ENCODE data around the gene MMEL1.

The MMEL1 gene

DNA sequence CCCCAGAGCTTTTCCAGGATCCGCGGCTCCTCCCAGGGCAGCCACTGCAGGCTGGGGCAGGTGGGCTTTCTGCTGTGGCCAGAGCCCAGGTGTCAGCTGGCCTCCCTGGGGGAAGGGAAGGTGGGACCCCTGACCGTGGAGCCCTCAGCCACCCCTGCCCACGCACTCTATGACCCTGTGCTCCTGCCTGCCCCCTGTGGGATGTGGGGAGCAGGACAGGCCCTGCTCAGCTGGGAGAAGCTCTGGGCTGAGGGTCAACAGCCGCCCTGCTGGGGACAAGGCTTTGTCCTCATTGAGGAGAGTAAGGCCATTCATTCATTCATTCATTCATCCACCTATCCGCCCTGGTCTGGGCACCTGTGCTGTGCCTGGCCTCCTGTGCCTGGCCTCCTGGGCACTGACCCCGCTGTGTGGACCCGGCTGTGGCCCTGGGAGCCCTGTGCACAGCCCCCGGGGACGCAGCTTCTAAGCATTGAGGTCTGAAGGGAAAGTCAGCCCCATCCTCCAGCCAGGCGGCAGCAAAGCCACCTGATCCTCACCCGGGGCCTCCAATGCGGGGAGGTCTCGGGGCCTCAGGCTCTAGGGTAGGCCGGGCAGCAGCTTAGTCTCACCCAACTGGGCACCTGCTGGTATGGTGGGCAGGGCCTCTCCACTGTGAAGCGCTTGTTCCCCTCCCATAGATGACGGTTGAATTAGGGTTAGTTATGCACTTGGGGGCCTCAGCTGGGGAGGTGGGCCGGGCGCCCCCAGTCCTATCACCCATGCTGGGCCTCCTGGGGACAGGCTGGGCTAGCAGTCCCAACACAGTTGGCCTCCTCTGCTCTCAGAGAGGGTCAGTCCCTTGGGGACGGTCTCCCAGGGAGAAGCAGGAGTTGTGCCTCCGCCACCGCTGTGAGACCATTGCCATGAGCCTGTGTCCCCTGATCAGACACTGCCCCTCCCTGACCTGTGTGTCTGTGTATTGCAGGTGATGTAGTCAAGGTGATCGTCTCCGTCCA lies 70.6 kb downstream of the MMEL1 start:
- no peak for DNase-seq (ENCODE audit: low spot score)
- peak; percentile 62 for TF ChIP-seq CTCF (IDR thresholded peaks at IDR 0.05; ENCODE audit: extremely low read depth, insufficient read depth, missing control alignments)
- in situ Hi-C loops (cut with MboI; ENCODE audit: low pct_unique_long_range_greater_than_20kb, low sequenced_read_pairs, unreplicated experiment): no loop called here

DNA sequence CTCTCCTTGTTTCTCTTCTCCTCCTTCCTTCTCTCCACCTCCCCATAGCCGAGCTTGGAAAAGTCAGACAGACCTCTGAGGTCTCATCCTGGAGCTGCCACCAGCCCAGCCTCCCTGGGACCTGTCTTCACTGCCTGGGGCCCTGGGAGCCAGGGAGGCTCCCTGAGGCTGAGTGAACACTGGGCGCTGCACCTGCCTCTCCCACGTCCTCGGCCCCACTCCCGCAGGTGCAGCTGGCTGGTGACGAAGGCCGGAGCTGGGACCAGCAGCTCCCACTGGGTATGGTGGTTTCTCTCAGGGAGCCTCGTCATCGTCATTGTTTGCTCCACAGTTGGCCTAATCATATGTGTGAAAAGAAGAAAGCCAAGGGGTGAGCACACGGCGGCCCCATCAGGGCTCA lies 71.4 kb downstream of the MMEL1 start:
- in situ Hi-C loops (cut with MboI; ENCODE audit: low pct_unique_long_range_greater_than_20kb, low sequenced_read_pairs, unreplicated experiment): no loop called here

DNA sequence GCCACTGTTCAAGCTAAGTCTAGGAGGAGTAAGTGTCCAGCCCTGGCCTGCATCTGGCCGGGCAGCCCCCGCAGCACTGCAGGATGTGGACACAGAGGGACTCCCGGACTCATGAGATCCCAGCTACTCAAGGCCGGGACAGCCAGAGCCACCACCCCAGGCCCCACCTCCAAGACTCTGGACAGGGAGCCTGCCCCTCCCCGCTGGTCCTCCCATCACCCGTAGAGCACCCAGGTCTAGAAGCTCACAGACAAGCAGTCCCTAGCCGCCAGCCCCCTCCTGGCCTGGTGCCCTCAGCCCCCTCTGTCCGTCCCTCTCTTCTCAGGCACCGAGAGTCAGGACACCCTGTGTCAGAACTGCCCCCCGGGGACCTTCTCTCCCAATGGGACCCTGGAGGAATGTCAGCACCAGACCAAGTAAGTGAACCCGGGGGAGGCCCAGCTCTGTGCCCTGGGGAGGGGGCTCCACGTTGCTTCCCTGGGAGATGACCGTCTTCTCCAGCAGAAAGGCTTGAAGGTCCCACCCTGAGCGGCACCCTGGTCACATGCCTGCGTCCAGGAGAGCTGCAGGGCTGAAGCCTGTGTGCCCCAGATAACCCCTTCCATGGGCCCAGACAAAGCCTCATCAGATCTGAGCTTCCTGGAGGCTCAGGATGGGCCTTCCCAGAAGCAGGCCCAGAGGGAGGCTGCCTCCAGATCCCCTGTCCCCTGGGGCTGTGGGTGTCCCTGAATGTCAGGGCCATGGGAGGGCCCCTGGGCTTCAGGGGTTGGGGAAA lies 72.3 kb downstream of the MMEL1 start:
- in situ Hi-C loops (cut with MboI; ENCODE audit: low pct_unique_long_range_greater_than_20kb, low sequenced_read_pairs, unreplicated experiment): no loop called here
- no peak for TF ChIP-seq CTCF (IDR thresholded peaks at IDR 0.05; ENCODE audit: extremely low read depth, insufficient read depth, missing control alignments)
- no peak for DNase-seq (ENCODE audit: low spot score)

More for the DNA sequence above, 71.4 kb downstream of the MMEL1 start:
- DNase-seq (ENCODE audit: low spot score): no peak
- no peak for TF ChIP-seq CTCF (IDR thresholded peaks at IDR 0.05; ENCODE audit: extremely low read depth, insufficient read depth, missing control alignments)

DNA sequence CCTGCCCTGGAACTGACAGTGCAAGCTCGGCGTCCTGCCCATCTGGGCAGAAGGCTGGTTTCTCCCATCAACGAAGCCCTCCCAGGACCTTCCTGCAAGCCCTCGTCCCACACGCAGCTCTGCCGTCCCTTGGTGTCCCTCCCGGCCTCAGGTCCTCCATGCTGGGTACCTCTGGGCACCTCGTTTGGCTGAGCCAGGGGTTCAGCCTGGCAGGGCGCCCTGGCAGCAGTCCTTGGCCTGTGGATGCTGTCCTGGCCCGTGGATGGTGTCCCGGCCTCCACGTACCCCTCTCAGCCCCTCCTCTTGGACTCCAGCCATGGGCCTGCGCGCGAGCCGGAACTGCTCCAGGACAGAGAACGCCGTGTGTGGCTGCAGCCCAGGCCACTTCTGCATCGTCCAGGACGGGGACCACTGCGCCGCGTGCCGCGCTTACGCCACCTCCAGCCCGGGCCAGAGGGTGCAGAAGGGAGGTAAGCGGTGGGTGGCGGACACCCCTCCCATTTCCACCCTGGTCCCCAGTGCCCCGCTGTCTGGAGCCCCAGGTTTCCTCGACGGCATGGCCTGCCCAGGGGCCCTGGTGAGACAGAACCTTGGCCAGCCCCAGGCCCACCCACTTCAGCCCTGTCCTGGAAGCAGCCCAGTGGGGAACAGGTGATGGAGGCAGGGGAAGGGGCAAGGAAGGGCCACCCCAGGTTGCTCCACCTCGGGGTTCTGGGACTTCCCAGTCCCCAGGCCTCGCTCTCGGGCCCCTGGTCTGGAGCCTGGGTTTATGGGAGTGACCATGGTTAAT lies 73.1 kb downstream of the MMEL1 start:
- no peak for DNase-seq (ENCODE audit: low spot score)
- TF ChIP-seq CTCF (IDR thresholded peaks at IDR 0.05; ENCODE audit: extremely low read depth, insufficient read depth, missing control alignments): no peak
- in situ Hi-C loops (cut with MboI; ENCODE audit: low pct_unique_long_range_greater_than_20kb, low sequenced_read_pairs, unreplicated experiment): no loop called here

GRCh38 chr1:2558861-2559260 lies 74.0 kb downstream of the MMEL1 start:
- DNase-seq (ENCODE audit: low spot score): no peak
- no peak for TF ChIP-seq CTCF (IDR thresholded peaks at IDR 0.05; ENCODE audit: extremely low read depth, insufficient read depth, missing control alignments)
- in situ Hi-C loops (cut with MboI; ENCODE audit: low pct_unique_long_range_greater_than_20kb, low sequenced_read_pairs, unreplicated experiment): no loop called here

DNA sequence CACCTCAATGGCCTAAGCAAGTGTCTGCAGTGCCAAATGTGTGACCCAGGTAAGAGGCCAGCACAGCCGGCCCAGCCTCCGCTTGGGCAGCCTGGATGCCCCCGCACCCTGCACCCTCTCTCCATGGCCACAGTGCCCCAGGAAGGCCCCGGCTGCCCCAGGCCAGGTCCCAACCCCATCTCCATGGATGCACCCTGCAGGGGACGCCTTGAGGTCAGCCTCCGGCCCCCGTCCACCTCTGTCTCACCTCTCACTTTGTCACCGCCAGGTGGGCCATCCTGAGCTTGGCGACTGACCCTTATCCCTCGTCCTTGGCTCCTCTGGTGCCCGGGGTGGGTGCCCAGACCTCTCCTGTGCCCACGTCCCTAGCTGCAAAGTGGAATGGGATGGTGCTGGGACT lies 74.4 kb downstream of the MMEL1 start:
- no peak for DNase-seq (ENCODE audit: low spot score)
- in situ Hi-C loops (cut with MboI; ENCODE audit: low pct_unique_long_range_greater_than_20kb, low sequenced_read_pairs, unreplicated experiment): no loop called here
- TF ChIP-seq CTCF (IDR thresholded peaks at IDR 0.05; ENCODE audit: extremely low read depth, insufficient read depth, missing control alignments): no peak

Data from GM13977 (cell line).